Mesodermal cell (in vitro differentiated cells): Measurements from ENCODE around the gene PPA2.
"Not testable (repeated sequence)": the region's sequence is repeated elsewhere in the genome, so short reads cannot be mapped to it uniquely, and the experiment has no call there.

Experiments
- H3K27ac ChIP-seq: 2 replicates; pipeline ENCODE4 v1.7.0; 2013; ENCODE audit warnings: mild to moderate bottlenecking, low read depth, low read length, moderate library complexity; ENCODE audit not compliant: severe bottlenecking
- H3K36me3 ChIP-seq: 2 replicates; pipeline ENCODE4 v1.7.1; 2013; ENCODE audit warnings: mild to moderate bottlenecking, low read length, moderate library complexity; ENCODE audit not compliant: control insufficient read depth, insufficient read depth
- H3K4me1 ChIP-seq: one replicate; pipeline ENCODE4 v1.7.1; 2013; ENCODE audit warnings: mild to moderate bottlenecking, low read length; ENCODE audit not compliant: insufficient read depth, control insufficient read depth, poor library complexity, severe bottlenecking
- H3K4me3 ChIP-seq: 2 replicates; pipeline ENCODE4 v1.7.0; 2013; ENCODE audit warnings: low read length, control low read depth, mild to moderate bottlenecking; ENCODE audit not compliant: insufficient read depth, poor library complexity, severe bottlenecking; ENCODE audit errors: extremely low read depth
- H3K9me3 ChIP-seq: 2 replicates; pipeline ENCODE4 v1.7.1; 2013; ENCODE audit warnings: mild to moderate bottlenecking, low read length, moderate library complexity; ENCODE audit not compliant: control insufficient read depth
- WGBS, 2 experiments: methylation state at CpG; one replicate each; pipeline ENCODE4 v1.1.5; 2013; ENCODE audit warnings: missing lambda C conversion rate in 2 of 2; ENCODE audit not compliant: insufficient coverage in 2 of 2; 5-methylcytosine and 5-hydroxymethylcytosine counted together

The PPA2 gene

DNA sequence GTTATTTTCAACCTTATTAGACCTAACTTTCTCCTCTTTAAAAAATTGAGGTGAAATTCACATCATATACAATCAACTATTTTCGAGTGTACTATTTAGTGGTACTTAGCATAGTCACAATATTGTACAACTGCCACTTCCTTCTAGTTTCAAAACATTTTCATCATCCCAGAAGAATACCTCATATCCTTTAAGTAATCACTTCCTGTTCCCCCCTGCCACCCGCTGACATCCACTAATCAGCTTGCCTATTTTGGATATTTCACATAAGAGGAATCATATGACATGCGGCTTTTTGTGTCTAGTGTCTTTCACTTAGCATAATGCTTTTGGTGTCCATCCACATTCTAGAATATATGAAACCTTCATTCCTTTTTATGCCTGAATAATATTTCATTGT is 10.0 kb upstream of the PPA2 start:
- no peak overlapping the region for H3K4me3 ChIP-seq
- H3K9me3 ChIP-seq: no peaks in the 10 kb centered on the region
- H3K27ac ChIP-seq: no peak overlapping the region
- H3K4me1 ChIP-seq: no peaks in the 10 kb centered on the region
- H3K36me3 ChIP-seq: no peaks in the 10 kb centered on the region
- WGBS, 2 experiments: no CpG with 5 or more reads among the region's 3 CpGs

DNA sequence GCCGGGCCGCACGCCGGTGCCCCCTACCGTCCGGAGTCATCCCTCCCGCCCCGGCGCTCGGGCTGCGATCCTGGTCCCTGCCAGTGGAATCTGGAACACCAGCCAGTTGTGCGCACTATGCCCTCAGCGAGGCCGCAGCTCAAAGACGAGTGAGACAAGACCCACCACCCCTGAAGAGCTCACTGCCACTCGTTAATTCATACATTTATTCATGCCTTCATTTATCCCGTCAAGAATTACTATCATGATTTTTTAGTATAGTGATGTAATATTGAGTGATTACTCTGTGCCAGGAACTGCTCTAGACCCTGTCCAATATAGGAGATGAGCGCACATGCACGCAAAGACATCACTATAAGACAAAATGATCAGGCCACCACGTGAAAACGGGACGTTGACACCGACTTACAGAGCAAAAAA is 247 bp upstream of the PPA2 start:
- 0 to 17% methylated on average over 11 to 16 of the region's 23 CpGs for WGBS, 2 experiments
- Histone ChIP-seq H3K4me1 (no peaks in the 10 kb centered on the region), H3K27ac (no peak overlapping the region), H3K4me3 (peak overlapping the region; percentile 61), H3K9me3 (no peaks in the 10 kb centered on the region), H3K36me3 (no peaks in the 10 kb centered on the region)

DNA sequence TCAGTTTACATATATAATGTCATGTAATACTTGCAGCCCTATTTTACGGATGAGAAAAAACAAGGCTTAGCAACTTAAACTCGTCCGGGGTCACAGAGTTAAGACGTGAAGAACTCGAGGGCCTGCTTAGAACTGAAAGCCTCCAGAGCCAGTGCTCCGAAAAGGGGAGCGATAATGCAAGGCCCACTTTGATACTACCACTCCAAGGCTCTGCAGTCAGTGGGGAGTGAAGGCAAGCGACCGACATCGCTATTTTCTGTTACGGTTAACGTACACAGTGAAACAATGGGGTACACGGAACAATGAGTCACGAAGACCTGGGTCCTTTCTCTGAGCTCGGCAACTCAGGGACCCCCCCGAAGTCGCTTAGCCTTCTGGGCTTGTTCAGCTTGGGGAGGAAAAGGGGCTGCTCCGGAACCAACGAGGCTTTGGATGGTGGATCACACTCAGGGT is 965 bp downstream of the PPA2 start:
- H3K36me3 ChIP-seq: peaks cover 8% of the 10 kb centered on the region
- H3K4me3 ChIP-seq: peak overlapping the region; percentile 61
- H3K9me3 ChIP-seq: no peaks in the 10 kb centered on the region
- 0 to 12% methylated on average over 12 to 16 of the region's 19 CpGs for WGBS, 2 experiments
- peak overlapping the region; percentile 90 for H3K27ac ChIP-seq
- H3K4me1 ChIP-seq: no peaks in the 10 kb centered on the region

GRCh38 chr4:105471566-105472176 is 2.2 kb downstream of the PPA2 start:
- Histone ChIP-seq H3K27ac (no peak overlapping the region), H3K9me3 (no peaks in the 10 kb centered on the region), H3K4me1 (no peaks in the 10 kb centered on the region), H3K36me3 (peaks cover 11% of the 10 kb centered on the region), H3K4me3 (no peak overlapping the region)
- WGBS, 2 experiments: 26 to 32% methylated on average over 7 to 9 of the region's 10 CpGs

GRCh38 chr4:105470766-105471165 is 3.1 kb downstream of the PPA2 start:
- no peaks in the 10 kb centered on the region for H3K9me3 ChIP-seq
- 98% methylated on average over 4 of the region's 6 CpGs; no CpG with 5 or more reads in 1 of the 2 experiments for WGBS, 2 experiments
- no peaks in the 10 kb centered on the region for H3K4me1 ChIP-seq
- H3K27ac ChIP-seq: no peak overlapping the region
- peaks cover 15% of the 10 kb centered on the region for H3K36me3 ChIP-seq
- no peak overlapping the region for H3K4me3 ChIP-seq

DNA sequence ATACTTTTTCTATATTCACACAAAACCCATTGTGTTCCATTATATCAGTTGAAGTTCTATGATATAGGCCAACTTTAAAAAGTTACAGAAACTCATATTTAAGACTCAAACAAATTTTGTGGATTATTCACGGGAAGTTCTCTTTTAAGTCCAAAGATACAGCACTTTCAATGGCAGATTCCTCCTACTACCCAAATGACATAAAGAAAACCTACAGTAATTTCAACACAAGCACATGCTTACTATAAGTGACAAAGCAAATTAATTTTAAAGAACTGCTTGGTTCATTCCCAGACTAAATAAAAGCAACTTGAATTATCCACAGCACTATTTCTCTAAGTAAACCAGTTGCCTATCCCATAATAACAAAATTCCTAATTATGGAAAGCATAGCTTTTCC is 4.1 kb downstream of the PPA2 start:
- H3K36me3 ChIP-seq: peaks cover 15% of the 10 kb centered on the region
- no peak overlapping the region for H3K4me3 ChIP-seq
- no peaks in the 10 kb centered on the region for H3K4me1 ChIP-seq
- no peak overlapping the region for H3K27ac ChIP-seq
- WGBS, 2 experiments: 71 to 100% methylated on average over 1 of the region's 1 CpG
- H3K9me3 ChIP-seq: no peaks in the 10 kb centered on the region

- 94 to 96% methylated on average over 6 of the region's 6 CpGs for WGBS, 2 experiments
- Histone ChIP-seq H3K4me3 (no peak overlapping the region), H3K36me3 (peaks cover 25% of the 10 kb centered on the region), H3K4me1 (no peaks in the 10 kb centered on the region), H3K27ac (no peak overlapping the region), H3K9me3 (no peaks in the 10 kb centered on the region)
Measured at GRCh38 chr4:105466580-105466979, 7.3 kb downstream of the PPA2 start.

GRCh38 chr4:105464563-105464962 is 9.3 kb downstream of the PPA2 start:
- not testable (repeated sequence) for H3K27ac ChIP-seq, H3K4me1 ChIP-seq, H3K9me3 ChIP-seq, H3K4me3 ChIP-seq
- WGBS, 2 experiments: 100% methylated on average over 1 of the region's 2 CpGs; no CpG with 5 or more reads in 1 of the 2 experiments
- peaks cover 25% of the 10 kb centered on the region for H3K36me3 ChIP-seq

- Histone ChIP-seq H3K9me3 (no peaks in the 10 kb centered on the region), H3K27ac (no peak overlapping the region), H3K36me3 (peaks cover 17% of the 10 kb centered on the region), H3K4me1 (no peaks in the 10 kb centered on the region), H3K4me3 (no peak overlapping the region)
- WGBS, 2 experiments: 80 to 83% methylated on average over 1 to 2 of the region's 3 CpGs
Measured at GRCh38 chr4:105462576-105462975, 11.3 kb downstream of the PPA2 start.

- 90 to 100% methylated on average over 2 to 3 of the region's 6 CpGs for WGBS, 2 experiments
- H3K9me3 ChIP-seq: no peaks in the 10 kb centered on the region
- peaks cover 16% of the 10 kb centered on the region for H3K36me3 ChIP-seq
- H3K27ac ChIP-seq: no peak overlapping the region
- no peaks in the 10 kb centered on the region for H3K4me1 ChIP-seq
- H3K4me3 ChIP-seq: no peak overlapping the region
Measured at GRCh38 chr4:105461621-105462382, 12.1 kb downstream of the PPA2 start.

DNA sequence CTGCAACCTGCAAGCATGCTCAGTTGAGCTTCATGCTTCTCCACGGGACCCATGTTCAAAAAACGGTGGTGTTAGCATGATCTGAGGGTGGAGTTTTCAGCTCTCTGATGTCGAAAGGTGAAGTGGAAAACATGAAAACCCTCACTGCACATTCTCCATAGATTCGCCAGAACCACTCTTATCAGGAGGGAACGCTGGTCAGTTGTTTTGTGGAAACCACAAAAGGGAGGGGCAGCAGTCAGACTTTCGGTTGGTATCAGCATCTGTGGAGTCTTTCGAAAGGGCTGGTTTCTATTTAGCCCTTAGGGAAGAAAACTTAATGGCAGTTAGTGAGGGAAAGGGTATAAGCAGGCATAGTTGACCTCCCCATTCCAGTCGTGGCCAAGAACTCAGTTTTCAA is 12.6 kb downstream of the PPA2 start:
- no peak overlapping the region for H3K4me3 ChIP-seq
- 67 to 89% methylated on average over 2 to 5 of the region's 8 CpGs for WGBS, 2 experiments
- peaks cover 10% of the 10 kb centered on the region for H3K36me3 ChIP-seq
- no peak overlapping the region for H3K27ac ChIP-seq
- no peaks in the 10 kb centered on the region for H3K4me1 ChIP-seq
- no peaks in the 10 kb centered on the region for H3K9me3 ChIP-seq
